GM12878 (cell line): Measurements from ENCODE around the gene NAT14.

Experiments
- CBX5 ChIP-seq: sonication (generic); IDR thresholded peaks from 2 replicates; pipeline ENCODE4 v1.6.1; 2016; ENCODE audit warnings: low read depth, moderate library complexity, mild to moderate bottlenecking, inconsistent platforms
- CTCF ChIP-seq, 3 experiments: IDR thresholded peaks in 2 of 3; conservative IDR thresholded peaks in 1 of 3; 2 replicates each; pipeline ENCODE4 v1.5.1; 2011; ENCODE audit warnings: low read depth in 3 of 3, low read length in 3 of 3, mild to moderate bottlenecking in 3 of 3, control low read depth in 2 of 3, moderate library complexity in 2 of 3, inconsistent platforms in 1 of 3, mixed read lengths in 1 of 3; ENCODE audit not compliant: control insufficient read depth in 2 of 3, insufficient read depth in 1 of 3; ENCODE audit errors: extremely low read depth in 1 of 3
- ETV6 ChIP-seq, 2 experiments: fragments of 450-650 bp in 1 of 2; IDR thresholded peaks in 1 of 2; conservative IDR thresholded peaks in 1 of 2; 2 replicates each; pipeline ENCODE4 v1.6.1; 2014; ENCODE audit warnings: antibody characterized with exemption in 1 of 2, borderline replicate concordance in 1 of 2, low read depth in 1 of 2, mild to moderate bottlenecking in 1 of 2, moderate library complexity in 1 of 2
- FOXM1 ChIP-seq: IDR thresholded peaks from 2 replicates; pipeline ENCODE4 v1.6.1; 2012; ENCODE audit warnings: low read depth, mild to moderate bottlenecking, inconsistent platforms, low read length, moderate library complexity
- JUNB ChIP-seq: IDR thresholded peaks from 2 replicates; pipeline ENCODE4 v1.6.1; 2016; ENCODE audit warnings: antibody characterized with exemption, mild to moderate bottlenecking
- JUND ChIP-seq: IDR thresholded peaks from 2 replicates; pipeline ENCODE4 v1.6.1; 2012; ENCODE audit warnings: low read depth, mild to moderate bottlenecking, low read length, improper control_type of control experiment, moderate library complexity
- POLR2A ChIP-seq: IDR thresholded peaks from 2 replicates; pipeline ENCODE4 v1.6.1; 2011; ENCODE audit warnings: low read depth, mild to moderate bottlenecking, low read length
- POLR2AphosphoS5 ChIP-seq: IDR thresholded peaks from 2 replicates; pipeline ENCODE4 v1.6.1; 2011; ENCODE audit warnings: mild to moderate bottlenecking, low read length, inconsistent platforms
- SIX5 ChIP-seq: IDR thresholded peaks from 2 replicates; pipeline ENCODE4 v1.6.1; 2011; ENCODE audit warnings: mild to moderate bottlenecking, low read depth, low read length, moderate library complexity; ENCODE audit not compliant: severe bottlenecking
- SP1 ChIP-seq: IDR thresholded peaks from one replicate; pipeline ENCODE4 v1.6.1; 2011; ENCODE audit warnings: low read depth, low read length
- SREBF2 ChIP-seq: IDR thresholded peaks from 2 replicates; pipeline ENCODE4 v1.6.1; 2012; ENCODE audit warnings: mild to moderate bottlenecking, low read length
- SUPT20H ChIP-seq: IDR thresholded peaks from 2 replicates; pipeline ENCODE4 v1.6.1; 2011; ENCODE audit warnings: low read depth, mild to moderate bottlenecking, low read length, moderate library complexity, borderline replicate concordance; ENCODE audit not compliant: control insufficient read depth
- TAF1 ChIP-seq: IDR thresholded peaks from 2 replicates; pipeline ENCODE4 v1.6.1; 2011; ENCODE audit warnings: mild to moderate bottlenecking, low read depth, low read length, borderline replicate concordance
- TBL1XR1 ChIP-seq: IDR thresholded peaks from 2 replicates; pipeline ENCODE4 v1.6.1; 2012; ENCODE audit warnings: low read depth, low read length, improper control_type of control experiment

GRCh38 chr19:55485439-55486011, 537 bp downstream of the NAT14 start:
- no peak for TF ChIP-seq CTCF (IDR thresholded peaks at IDR 0.05 in 2 of 3, conservative IDR thresholded peaks at IDR 0.05 in 1 of 3; ENCODE audit: control insufficient read depth in 2 of 3, extremely low read depth in 1 of 3, insufficient read depth in 1 of 3, low read depth in 3 of 3, low read length in 3 of 3)
- no peak for TF ChIP-seq SIX5
- TF ChIP-seq JUND: no peak
- no peak for TF ChIP-seq ETV6 (conservative IDR thresholded peaks at IDR 0.05 in 1 of 2, IDR thresholded peaks at IDR 0.05 in 1 of 2; ENCODE audit: borderline replicate concordance in 1 of 2, low read depth in 1 of 2)
- TF ChIP-seq TAF1: 0 out of 2 replicates have a peak, but pooled peaks have one; percentile 1
- no peak for TF ChIP-seq POLR2A
- no peak for TF ChIP-seq JUNB
- no peak for TF ChIP-seq SUPT20H
- no peak for TF ChIP-seq SP1
- no peak for TF ChIP-seq TBL1XR1
- TF ChIP-seq CBX5: no peak
- TF ChIP-seq POLR2AphosphoS5: no peak
- no peak for TF ChIP-seq SREBF2
- no peak for TF ChIP-seq FOXM1
